K562 (cell line): ENCODE measurements around the gene DLGAP1. TPM values are rescaled to one million over a fixed set of nuclear protein-coding genes. Genes with fewer than 3 reads are reported as not detected.
"Not testable (repeated sequence)": the region's sequence is repeated elsewhere in the genome, so short reads cannot be mapped to it uniquely, and the experiment has no call there.

Experiments
- ATAC-seq: fragments of 200-7000 bp; cut with Tn5 transposase; 3 replicates; pipeline ENCODE4 v1.9.1; 2020; ENCODE audit warnings: moderate library complexity
- BruUV-seq: library from RNA; stranded (reverse); fragments of 400-500 nt; replicated peaks from 2 replicates; lab custom pipeline; 2021; lab: Mats Ljungman, UMichigan
- CTCF ChIA-PET: fragments of 300-600 bp; formaldehyde crosslinking; extraction: SDS; loops from one replicate; lab custom pipeline; 2021; ENCODE audit warnings: low intra/inter-chr PET ratio; lab: Yijun Ruan, JAX
- POLR2A ChIA-PET: fragments of 300-600, 350-650 bp; sonication (Branson Sonifier 250); formaldehyde crosslinking; extraction: SDS; loops from one replicate; lab custom pipeline; 2021; ENCODE audit warnings: antibody characterized with exemption, inconsistent platforms; lab: Yijun Ruan, JAX
- DNase-seq, 4 experiments: peaks; one replicate each; pipeline versions ENCODE4 v3.0.0 to v3.0.0-alpha.2; 2011 to 2018; ENCODE audit warnings: low spot score in 3 of 4, mixed read lengths in 3 of 4; ENCODE audit errors: extremely low read depth in 1 of 4
- FAIRE-seq: peaks from 2 replicates; lab custom pipeline; 2011; peaks lifted over from hg19 to GRCh38; lab: Jason Lieb, UNC
- H2AFZ ChIP-seq: 2 replicates; pipeline ENCODE4 v1.6.0; 2011; ENCODE audit warnings: low read depth, low read length, control low read depth, inconsistent platforms
- H3K27ac ChIP-seq: fragments of 200-600 bp; 3 replicates; pipeline ENCODE4 v1.8.0; 2011; ENCODE audit warnings: low read depth, mild to moderate bottlenecking, control low read depth, inconsistent platforms, low read length, moderate library complexity, mixed read lengths; ENCODE audit errors: extremely low read depth
- H3K27me3 ChIP-seq, 2 experiments: fragments of 300-600 bp in 1 of 2; 2 replicates in 1 of 2; 3 replicates in 1 of 2; pipeline versions ENCODE4 v1.6.0 to v1.8.0; 2011; ENCODE audit warnings: inconsistent platforms in 2 of 2, low read length in 2 of 2, mild to moderate bottlenecking in 1 of 2, mixed read lengths in 1 of 2, moderate library complexity in 1 of 2; ENCODE audit not compliant: control insufficient read depth in 2 of 2, insufficient read depth in 2 of 2
- H3K36me3 ChIP-seq: fragments of 300-600 bp; 3 replicates; pipeline ENCODE4 v1.8.0; 2011; ENCODE audit warnings: mild to moderate bottlenecking, low read length, inconsistent platforms; ENCODE audit not compliant: control insufficient read depth, insufficient read depth
- H3K4me1 ChIP-seq, 2 experiments: fragments of 200-600 bp in 1 of 2; replicated peaks in 1 of 2; 2 replicates in 1 of 2; 3 replicates in 1 of 2; pipeline versions ENCODE4 v1.5.1 to v1.8.0; 2011; ENCODE audit warnings: inconsistent platforms in 2 of 2, low read length in 2 of 2, mild to moderate bottlenecking in 1 of 2, mixed read lengths in 1 of 2, moderate library complexity in 1 of 2; ENCODE audit not compliant: control insufficient read depth in 2 of 2, insufficient read depth in 2 of 2
- H3K4me2 ChIP-seq: 2 replicates; pipeline ENCODE4 v1.6.1; 2011; ENCODE audit warnings: low read length, control low read depth, inconsistent platforms, mixed read lengths; ENCODE audit not compliant: insufficient read depth
- H3K4me3 ChIP-seq: fragments of 200-600 bp; sonication (generic), shearing (Covaris generic); 2 replicates; pipeline ENCODE4 v1.5.1; 2016; ENCODE audit warnings: control low read depth, inconsistent platforms
- H3K79me2 ChIP-seq: fragments of 200-600 bp; 3 replicates; pipeline ENCODE4 v1.8.0; 2011; ENCODE audit warnings: low read length, inconsistent platforms; ENCODE audit not compliant: control insufficient read depth, insufficient read depth
- H3K9ac ChIP-seq, 2 experiments: 2 replicates each; pipeline versions ENCODE4 v1.6.0 to v1.6.1; 2011; ENCODE audit warnings: low read depth in 2 of 2, low read length in 2 of 2, control low read depth in 1 of 2, inconsistent platforms in 1 of 2, mild to moderate bottlenecking in 1 of 2, mixed read lengths in 1 of 2; ENCODE audit not compliant: insufficient read depth in 1 of 2
- H3K9me1 ChIP-seq: one replicate; pipeline ENCODE4 v1.6.0; 2011; ENCODE audit warnings: inconsistent platforms, mild to moderate bottlenecking, low read length, moderate library complexity; ENCODE audit not compliant: control insufficient read depth, insufficient read depth
- H3K9me3 ChIP-seq: replicated peaks from 2 replicates; pipeline ENCODE4 v1.5.1; 2011; ENCODE audit warnings: low read depth, low read length, inconsistent platforms; ENCODE audit not compliant: control insufficient read depth, insufficient read depth
- H4K20me1 ChIP-seq: replicated peaks from 2 replicates; pipeline ENCODE4 v1.6.1; 2011; ENCODE audit warnings: low read length, inconsistent platforms, mixed read lengths; ENCODE audit not compliant: control insufficient read depth, insufficient read depth
- ZBTB17 ChIP-seq: fragments of 450-650 bp; formaldehyde crosslinking; IDR thresholded peaks from 2 replicates; pipeline ENCODE4 v1.4.0; 2020; ENCODE audit warnings: mild to moderate bottlenecking
- WGBS: fragments of 100-300 bp; shearing (Covaris generic); methylation state at CpG from one replicate; pipeline ENCODE4 v1.1.6; 2016; ENCODE audit warnings: low coverage, mixed read lengths; ENCODE audit not compliant: insufficient coverage; ENCODE audit errors: missing lambda C conversion rate; 5-methylcytosine and 5-hydroxymethylcytosine counted together
- in situ Hi-C: fragments of 300-500 bp; cut with MboI; formaldehyde crosslinking; loops from 4 replicates; pipeline ENCODE4 v1.15.0; 2018; ENCODE audit warnings: inconsistent platforms, mixed read lengths
- intact Hi-C: fragments of 100-400 bp; cut with micrococcal nuclease; formaldehyde crosslinking; loops from 2 replicates; pipeline ENCODE4 v1.14.2; 2022
- polyA plus RNA-seq, 8 experiments: library from polyadenylated mRNA; depleted of rRNA in 4 of 8; stranded (reverse) in 5 of 8; unstranded in 3 of 8; fragments of >200 nt; fragmentation: Nextera tagmentation in 2 of 8; fragmentation: Illumina TruSeq in 1 of 8; extraction: Ambion mirVana in 2 of 8; extraction: Trizol in 1 of 8; gene quantifications; 2 replicates each; pipeline versions ENCODE4 v1.2.1 to v1.2.3, GENCODE V29; 2011 to 2014; ENCODE audit warnings: inconsistent platforms in 1 of 8, missing spikeins in 1 of 8
- total RNA-seq, 7 experiments: library from RNA; depleted of rRNA in 6 of 7; stranded (reverse); fragments of >200 nt in 6 of 7; fragmentation: Illumina TruSeq in 2 of 7; extraction: Trizol in 2 of 7; gene quantifications; 2 replicates each; pipeline versions ENCODE4 v1.2.1 to v1.2.3, GENCODE V29; 2011 to 2021; ENCODE audit warnings: low replicate concordance in 1 of 7

DLGAP1 gene
- total and polyA plus RNA-seq, 9 of the 15 experiments (the other 6 are each of a cell fraction or from before 2014, with no cell fraction given), result 0.04 to 0.22 (median 0.08) TPM

- TF ChIP-seq ZBTB17 (CRISPR knock-in tag), result no peak
- Histone ChIP-seq H3K9ac (no peak overlapping the region), H3K79me2 (no peaks in the 10 kb centered on the region), H3K4me2 (no peak overlapping the region), H3K9me1 (no peaks in the 10 kb centered on the region), H3K36me3 (no peaks in the 10 kb centered on the region), H3K9me3 (no peaks in the 10 kb centered on the region; the same call in 1 of the 2 replicates), H3K4me1 (no peaks in the 10 kb centered on the region), H3K4me3 (no peak overlapping the region), H2AFZ (no peak overlapping the region), H3K27ac (no peak overlapping the region), H3K27me3 (no peaks in the 10 kb centered on the region), H4K20me1 (no peaks in the 10 kb centered on the region)
- WGBS, result 2% methylated on average over 2 of the region's 2 CpGs
- CTCF ChIA-PET, result no interaction called here
- no TSS peak for BruUV-seq
- intact Hi-C loops, result no loop called here
- DNase-seq (no peak), ATAC-seq (no peak), FAIRE-seq (no peak)
- POLR2A ChIA-PET, result no interaction called here
- in situ Hi-C loops, result no loop called here
Observed at GRCh38 chr18:4292696-4293095, 162.4 kb downstream of the DLGAP1 start.

- FAIRE-seq, POLR2A ChIA-PET, H3K9me1 ChIP-seq, H3K79me2 ChIP-seq, intact Hi-C loops, ATAC-seq, H3K27ac ChIP-seq, H3K9ac ChIP-seq, DNase-seq, H3K4me3 ChIP-seq, H3K4me2 ChIP-seq, CTCF ChIA-PET, BruUV-seq, H3K27me3 ChIP-seq, H3K4me1 ChIP-seq, H4K20me1 ChIP-seq, H3K36me3 ChIP-seq, H3K9me3 ChIP-seq, in situ Hi-C loops, H2AFZ ChIP-seq: not testable (repeated sequence)
- 0% methylated on average over 3 of the region's 3 CpGs for WGBS
Observed at GRCh38 chr18:4287340-4287739, 167.8 kb downstream of the DLGAP1 start.
